Prostate gland (tissue), 2 donors: ENCODE measurements around the gene THRB.

Source experiments
- CTCF ChIP-seq, 4 experiments: fragments of 200-600 bp in 2 of 4; fragments of 450-650 bp in 2 of 4; sonication (generic) in 2 of 4; IDR thresholded peaks; 1 replicate in 3 of 4; 2 replicates in 1 of 4; pipeline ENCODE4 v1.5.1; 2016 to 2019; ENCODE audit warnings: antibody characterized with exemption in 4 of 4, mild to moderate bottlenecking in 2 of 4, moderate library complexity in 2 of 4
- POLR2AphosphoS5 ChIP-seq: sonication (generic); formaldehyde crosslinking; IDR thresholded peaks from one replicate; pipeline ENCODE4 v1.6.1; 2017; ENCODE audit warnings: antibody characterized with exemption

GRCh38 chr3:24539699-24540098, 45.0 kb upstream of the THRB start:
- TF ChIP-seq POLR2AphosphoS5 (no peak), CTCF (IDR thresholded peaks at IDR 0.05) (no peak)
